AG09309 (cell line): ENCODE measurements around the gene CLRN3.

ENCODE experiments used
- DNase-seq: peaks from one replicate; pipeline ENCODE4 v3.0.0-alpha.2; 2010; ENCODE audit warnings: low read depth
- H3K4me3 ChIP-seq: 2 replicates; pipeline ENCODE4 v1.5.1; 2011; ENCODE audit warnings: mild to moderate bottlenecking, low read depth, low read length, moderate library complexity; ENCODE audit not compliant: control insufficient read depth
- TF ChIP-seq, protein P1 (sequence below): IDR thresholded peaks from 2 replicates; pipeline ENCODE4 v1.5.1; 2011; ENCODE audit warnings: mild to moderate bottlenecking, low read depth, low read length, inconsistent platforms; ENCODE audit not compliant: insufficient read depth, control insufficient read depth; ENCODE audit errors: missing control alignments

CLRN3 gene

DNA sequence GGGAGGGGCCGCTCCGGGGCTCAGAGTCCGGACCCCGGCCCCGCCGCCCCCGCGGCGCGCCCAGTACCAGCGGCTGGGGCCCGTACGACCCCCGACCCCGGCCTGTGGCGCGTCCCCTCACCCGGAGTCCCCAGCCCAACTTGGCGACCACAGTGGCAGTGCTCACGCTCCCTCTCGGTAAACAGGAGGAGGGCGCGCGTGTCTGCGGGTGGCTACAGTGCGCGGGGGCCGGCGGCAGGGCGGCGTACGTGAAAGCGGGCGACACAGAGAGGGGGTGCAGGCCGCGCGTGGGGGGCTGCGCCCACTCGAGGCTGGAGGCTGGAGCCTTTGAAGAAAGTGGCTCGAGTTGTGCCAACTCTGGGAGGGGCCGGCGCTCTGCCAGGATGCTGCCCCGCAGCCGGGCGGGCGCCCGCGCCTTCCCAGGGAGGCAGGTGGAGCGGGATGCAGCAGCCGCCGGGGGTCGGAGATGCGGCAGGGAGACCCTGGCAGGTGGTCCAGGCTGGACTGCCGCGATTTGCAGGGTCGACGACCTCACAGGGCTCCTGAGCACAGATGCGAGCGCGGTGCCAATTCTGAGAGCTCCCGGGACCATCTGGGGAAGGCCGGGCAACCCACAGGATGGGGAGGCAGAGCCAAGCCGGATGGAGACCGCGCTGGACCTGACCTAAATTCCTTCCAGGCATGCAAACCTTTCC, 14.8 kb upstream of the CLRN3 start:
- TF ChIP-seq, protein P1, sequence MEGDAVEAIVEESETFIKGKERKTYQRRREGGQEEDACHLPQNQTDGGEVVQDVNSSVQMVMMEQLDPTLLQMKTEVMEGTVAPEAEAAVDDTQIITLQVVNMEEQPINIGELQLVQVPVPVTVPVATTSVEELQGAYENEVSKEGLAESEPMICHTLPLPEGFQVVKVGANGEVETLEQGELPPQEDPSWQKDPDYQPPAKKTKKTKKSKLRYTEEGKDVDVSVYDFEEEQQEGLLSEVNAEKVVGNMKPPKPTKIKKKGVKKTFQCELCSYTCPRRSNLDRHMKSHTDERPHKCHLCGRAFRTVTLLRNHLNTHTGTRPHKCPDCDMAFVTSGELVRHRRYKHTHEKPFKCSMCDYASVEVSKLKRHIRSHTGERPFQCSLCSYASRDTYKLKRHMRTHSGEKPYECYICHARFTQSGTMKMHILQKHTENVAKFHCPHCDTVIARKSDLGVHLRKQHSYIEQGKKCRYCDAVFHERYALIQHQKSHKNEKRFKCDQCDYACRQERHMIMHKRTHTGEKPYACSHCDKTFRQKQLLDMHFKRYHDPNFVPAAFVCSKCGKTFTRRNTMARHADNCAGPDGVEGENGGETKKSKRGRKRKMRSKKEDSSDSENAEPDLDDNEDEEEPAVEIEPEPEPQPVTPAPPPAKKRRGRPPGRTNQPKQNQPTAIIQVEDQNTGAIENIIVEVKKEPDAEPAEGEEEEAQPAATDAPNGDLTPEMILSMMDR = no peak
- peak; percentile 55 for DNase-seq

DNA sequence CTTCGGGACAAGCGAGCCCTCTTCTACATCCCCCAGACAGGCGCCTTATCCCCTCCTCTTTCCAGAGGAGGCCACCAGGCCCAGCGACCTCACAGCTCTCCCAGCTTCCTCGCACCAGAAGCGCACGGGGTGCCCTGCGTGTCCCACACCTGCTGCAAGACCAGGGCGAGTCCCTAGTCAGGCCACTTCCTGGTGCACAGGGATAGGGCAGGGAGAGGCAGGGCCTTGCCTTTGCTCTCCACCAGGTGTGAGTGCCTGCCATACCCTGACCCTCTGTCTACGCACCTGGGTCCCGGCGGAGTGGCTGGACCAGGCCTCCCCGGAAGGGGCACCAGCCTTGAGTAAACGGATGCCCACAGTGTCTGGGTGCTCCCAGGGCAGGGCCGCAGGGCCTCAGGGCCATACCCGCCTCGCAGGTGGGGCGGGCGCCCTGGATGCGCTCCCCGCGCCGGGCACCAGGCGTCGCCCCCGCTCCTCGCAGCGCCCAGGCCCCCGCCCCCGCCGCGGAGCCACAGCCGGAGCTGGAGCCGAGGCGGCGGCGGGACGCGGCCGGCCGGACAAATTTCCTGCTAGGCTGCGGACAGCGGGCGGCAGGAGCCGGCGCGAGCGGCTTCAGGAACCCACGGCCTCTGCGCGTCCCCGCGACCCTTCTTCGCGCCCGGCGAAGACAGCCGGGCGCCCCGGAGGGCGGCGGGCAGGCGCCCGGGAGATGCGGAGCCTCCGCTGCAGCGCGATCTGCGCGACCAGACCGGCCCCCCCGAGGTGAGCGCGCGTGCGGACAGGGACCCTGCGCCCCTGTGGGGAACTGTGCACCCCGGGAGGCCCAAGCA, 14.0 kb upstream of the CLRN3 start, which contains the start of gene PTPRE:
PTPRE (plus strand) TSS at position 556 of the 830 bp plus-strand sequence. CDS start 133,779 bp downstream, outside the sequence.
- peak within 1 kb of the TSS; percentile 47 for H3K4me3 ChIP-seq
- no peak for DNase-seq
- TF ChIP-seq, protein P1 = peak; percentile 51

More for the DNA sequence above, 14.8 kb upstream of the CLRN3 start:
- H3K4me3 ChIP-seq = peak overlapping the region; percentile 47

DNA sequence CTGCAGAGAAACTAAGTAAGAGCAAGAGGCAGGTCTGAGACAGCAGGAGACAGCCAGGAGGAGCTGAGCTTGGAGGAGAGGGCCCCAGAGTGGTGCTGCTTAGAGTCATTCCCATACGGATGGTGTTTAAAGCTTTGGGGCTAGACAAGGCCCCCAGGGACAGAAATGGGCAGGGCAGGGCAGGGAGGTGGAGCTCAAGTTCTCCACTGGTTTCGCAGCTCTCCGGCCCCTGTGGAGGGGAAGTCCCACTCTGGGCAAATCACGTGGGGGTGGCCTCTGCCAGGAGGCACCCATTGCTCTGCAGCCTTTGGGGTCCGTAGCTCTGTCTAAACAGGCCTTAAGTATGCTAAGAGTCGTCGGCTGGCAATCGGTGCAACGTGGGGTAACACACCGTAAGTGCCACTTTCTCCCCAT, 13.1 kb upstream of the CLRN3 start:
- no peak for DNase-seq
- TF ChIP-seq, protein P1 = no peak
- H3K4me3 ChIP-seq = no peak overlapping the region

DNA sequence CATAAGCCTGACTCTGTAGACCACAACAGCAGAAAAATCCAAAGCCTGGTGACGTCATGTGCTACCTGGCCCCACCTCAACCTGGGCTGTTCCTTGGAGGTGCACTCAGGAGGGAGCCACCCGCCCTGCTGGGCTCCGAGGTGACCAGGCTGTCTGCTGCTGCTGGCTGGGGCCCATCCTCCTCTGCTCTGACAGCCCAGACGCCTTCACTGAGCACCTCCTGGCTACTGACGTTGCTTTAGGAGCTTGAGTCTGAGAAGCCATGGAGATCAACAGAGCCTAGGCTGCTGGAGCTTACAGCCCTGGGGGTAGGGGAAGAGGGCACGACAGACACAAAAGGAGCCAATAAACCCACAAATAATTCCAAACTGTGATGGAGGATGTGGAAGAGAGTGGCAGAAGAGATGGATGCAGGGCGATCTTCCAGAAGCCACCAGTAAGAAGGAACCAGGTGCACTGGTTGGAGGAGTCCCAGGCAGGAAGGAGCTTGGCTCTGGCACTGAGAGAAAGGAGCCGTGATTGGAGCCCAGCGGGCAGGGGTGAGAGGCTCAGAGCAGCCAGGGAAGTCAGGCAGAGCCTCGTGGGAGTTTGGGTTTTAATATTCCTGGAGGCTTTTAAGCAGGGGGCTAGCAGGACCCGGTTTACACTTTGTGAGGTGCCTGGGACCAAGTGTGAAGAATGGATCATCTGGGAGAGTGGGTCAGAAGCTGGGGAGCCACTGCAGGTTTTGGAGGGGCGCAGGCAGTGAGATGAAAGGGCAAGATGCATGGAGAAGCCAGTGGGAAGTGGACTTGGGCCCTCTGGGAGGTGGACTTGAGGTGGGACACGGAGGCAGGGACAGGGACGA, 12.5 kb upstream of the CLRN3 start:
- TF ChIP-seq, protein P1 = no peak
- no peak overlapping the region for H3K4me3 ChIP-seq
- no peak for DNase-seq

DNA sequence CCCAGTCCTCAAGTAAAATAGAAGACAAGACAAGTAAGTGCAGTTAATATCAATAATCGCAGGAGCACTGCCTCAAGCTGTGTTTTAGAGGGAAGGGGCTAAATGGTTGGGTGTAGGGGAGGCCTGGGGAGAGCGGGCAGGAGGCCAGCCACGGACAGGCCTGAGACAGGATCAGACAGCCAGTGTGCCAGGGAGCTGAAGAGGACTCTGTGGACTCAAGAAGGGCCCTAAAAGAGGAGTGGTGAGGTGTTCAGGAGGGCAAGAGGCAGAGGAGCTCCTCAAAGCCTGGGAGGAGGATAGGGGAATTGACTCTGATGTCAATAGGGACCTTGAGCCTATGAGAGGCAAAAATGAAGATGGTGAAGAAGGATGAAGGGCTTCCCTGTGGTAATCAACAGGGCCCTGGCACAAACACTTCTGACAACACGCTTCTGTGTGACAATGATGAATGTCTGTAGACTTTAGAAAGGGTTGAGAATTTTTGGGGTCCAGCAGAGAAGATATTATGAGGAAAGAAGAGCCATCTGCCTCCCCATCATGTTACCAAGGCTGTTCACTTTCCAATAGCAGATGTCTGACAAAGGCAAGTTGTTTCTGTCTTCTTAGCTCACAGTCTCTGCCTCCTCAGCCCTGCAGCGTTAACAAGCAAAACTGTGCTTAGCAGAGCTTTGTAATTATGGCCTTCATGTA, 11.7 kb upstream of the CLRN3 start:
- TF ChIP-seq, protein P1 = no peak
- H3K4me3 ChIP-seq = no peak overlapping the region
- no peak for DNase-seq
